HG03354 (cell line): ENCODE measurements around the gene SLC2A4RG.

Source experiments
- ATAC-seq: cut with Tn5 transposase; IDR thresholded peaks from one replicate; pipeline ENCODE4 v1.9.1; 2021; ENCODE audit warnings: mild to moderate bottlenecking; ENCODE audit not compliant: unreplicated experiment, poor library complexity, severe bottlenecking

Gene SLC2A4RG

GRCh38 chr20:63790572-63791168, 51.1 kb downstream of the SLC2A4RG start:
- no peak for ATAC-seq

GRCh38 chr20:63791497-63792156, 52.1 kb downstream of the SLC2A4RG start:
- ATAC-seq: no peak

GRCh38 chr20:63792866-63793265, 53.3 kb downstream of the SLC2A4RG start:
- ATAC-seq: no peak
